HG03469 (cell line): ENCODE measurements around the gene RAB40A.
"Not testable (repeated sequence)": the region's sequence is repeated elsewhere in the genome, so short reads cannot be mapped to it uniquely, and the experiment has no call there.

Experiments used
- ATAC-seq: cut with Tn5 transposase; IDR thresholded peaks from one replicate; pipeline ENCODE4 v1.9.1; 2021; ENCODE audit warnings: mild to moderate bottlenecking, moderate library complexity, moderate number of reproducible peaks; ENCODE audit not compliant: unreplicated experiment

Gene RAB40A

GRCh38 chrX:103524747-103525146 lies 5.5 kb upstream of the RAB40A start:
- ATAC-seq = no peak

GRCh38 chrX:103523605-103524004 lies 4.3 kb upstream of the RAB40A start:
- ATAC-seq = no peak

- ATAC-seq = no peak
Measured at GRCh38 chrX:103520386-103520785, 1.1 kb upstream of the RAB40A start.

GRCh38 chrX:103518571-103518970 lies 718 bp downstream of the RAB40A start:
- ATAC-seq = no peak

- no peak for ATAC-seq
Measured at GRCh38 chrX:103517246-103517645, 2.0 kb downstream of the RAB40A start.

- no peak for ATAC-seq
Measured at GRCh38 chrX:103513476-103514108, 5.7 kb downstream of the RAB40A start.

GRCh38 chrX:103513067-103513466 lies 6.2 kb downstream of the RAB40A start:
- ATAC-seq = no peak

GRCh38 chrX:103510031-103510430 lies 9.3 kb downstream of the RAB40A start:
- ATAC-seq = no peak

- no peak for ATAC-seq
Measured at GRCh38 chrX:103503853-103504207, 15.5 kb downstream of the RAB40A start.

GRCh38 chrX:103503163-103503852 lies 16.0 kb downstream of the RAB40A start:
- ATAC-seq = no peak

- no peak for ATAC-seq
Measured at GRCh38 chrX:103498786-103499185, 20.5 kb downstream of the RAB40A start.

GRCh38 chrX:103495786-103496185 lies 23.5 kb downstream of the RAB40A start:
- no peak for ATAC-seq

GRCh38 chrX:103493578-103493977 lies 25.7 kb downstream of the RAB40A start:
- ATAC-seq = not testable (repeated sequence)

- ATAC-seq = not testable (repeated sequence)
Measured at GRCh38 chrX:103489733-103490132, 29.6 kb downstream of the RAB40A start.

- ATAC-seq = no peak
Measured at GRCh38 chrX:103488794-103489193, 30.5 kb downstream of the RAB40A start.

GRCh38 chrX:103488332-103488731 lies 31.0 kb downstream of the RAB40A start:
- ATAC-seq = no peak

GRCh38 chrX:103483720-103484119 lies 35.6 kb downstream of the RAB40A start:
- ATAC-seq = no peak

- no peak for ATAC-seq
Measured at GRCh38 chrX:103480526-103480925, 38.8 kb downstream of the RAB40A start.

- ATAC-seq = no peak
Measured at GRCh38 chrX:103477496-103477895, 41.8 kb downstream of the RAB40A start.

GRCh38 chrX:103475381-103475780 lies 43.9 kb downstream of the RAB40A start:
- no peak for ATAC-seq

GRCh38 chrX:103469977-103470376 lies 49.3 kb downstream of the RAB40A start:
- not testable (repeated sequence) for ATAC-seq

- no peak for ATAC-seq
Measured at GRCh38 chrX:103467887-103468286, 51.4 kb downstream of the RAB40A start.

GRCh38 chrX:103467156-103467555 lies 52.1 kb downstream of the RAB40A start:
- no peak for ATAC-seq
